Left ventricle myocardium superior (tissue), 1 donor: ENCODE results near the gene TNNC1. TPM values are rescaled to one million over a fixed set of nuclear protein-coding genes. Genes with fewer than 3 reads are reported as not detected.

Source experiments
- ATAC-seq: fragments of 200-7000 bp; cut with Tn5 transposase; one replicate; pipeline ENCODE4 v1.9.1; 2020; ENCODE audit warnings: mild to moderate bottlenecking, moderate library complexity
- DNase-seq: peaks from one replicate; pipeline ENCODE4 v3.0.0-alpha.2; 2020
- intact Hi-C: fragments of 100-400 bp; cut with micrococcal nuclease; formaldehyde crosslinking; loops from one replicate; pipeline ENCODE4 v1.11.0; 2022
- total RNA-seq: library from RNA; stranded (reverse); fragmentation: NEBNext Ultra II Directional; extraction: Animal tissue kit (Norgen Biotek cat#: 25700); gene quantifications from one replicate; pipeline ENCODE4 v1.2.1, GENCODE V29; 2021
- donor health status: DM: no; HTN: yes; CAD: no; lungs with severe emphysema.

The TNNC1 gene
- total RNA-seq, 1 donor from 2014 or later, result 8,945 TPM

DNA sequence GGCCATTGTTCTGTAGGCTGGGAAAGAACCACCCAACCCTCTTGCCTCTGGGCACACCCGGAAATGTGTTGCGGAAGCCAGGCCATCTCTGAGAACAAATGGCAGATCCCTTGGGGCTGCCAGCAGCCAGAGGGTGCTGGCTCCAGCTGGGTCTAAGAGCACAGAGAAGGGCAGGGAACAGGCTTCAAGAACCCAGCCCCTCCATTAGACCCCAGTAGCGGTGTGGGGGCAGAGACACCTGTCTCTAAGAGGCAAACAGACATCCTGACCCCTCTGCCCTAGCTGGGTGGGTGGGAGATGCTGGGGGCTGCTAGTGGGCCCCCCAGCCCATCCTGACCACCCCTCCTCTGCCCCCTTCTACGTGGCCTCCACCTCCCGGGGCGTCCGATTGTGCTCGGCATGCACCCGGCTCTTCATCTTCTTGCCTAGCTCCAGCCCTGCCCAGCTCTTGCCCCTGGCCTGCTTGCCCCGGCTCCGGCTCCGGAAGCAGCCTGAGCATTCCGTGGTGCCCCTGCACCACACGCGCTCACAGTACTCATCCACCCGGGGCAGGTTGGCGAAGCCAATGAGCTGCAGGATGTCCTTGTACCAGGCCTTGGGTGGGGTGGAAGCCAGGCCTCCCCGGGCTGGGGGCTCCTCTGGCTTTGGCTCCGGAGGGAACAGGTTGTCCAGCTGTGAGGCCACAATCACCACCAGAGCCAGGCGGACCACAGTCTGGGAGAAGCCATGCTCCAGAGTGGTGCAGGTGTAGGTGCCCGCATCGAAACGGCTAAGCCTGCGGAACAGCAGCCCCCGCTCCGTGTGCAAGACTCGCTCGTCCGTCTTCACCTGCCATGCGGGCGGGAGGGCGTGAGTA is 18.4 kb downstream of the TNNC1 start:
- DNase-seq (no peak), ATAC-seq (no peak)
- intact Hi-C loops, result no loop called here

DNA sequence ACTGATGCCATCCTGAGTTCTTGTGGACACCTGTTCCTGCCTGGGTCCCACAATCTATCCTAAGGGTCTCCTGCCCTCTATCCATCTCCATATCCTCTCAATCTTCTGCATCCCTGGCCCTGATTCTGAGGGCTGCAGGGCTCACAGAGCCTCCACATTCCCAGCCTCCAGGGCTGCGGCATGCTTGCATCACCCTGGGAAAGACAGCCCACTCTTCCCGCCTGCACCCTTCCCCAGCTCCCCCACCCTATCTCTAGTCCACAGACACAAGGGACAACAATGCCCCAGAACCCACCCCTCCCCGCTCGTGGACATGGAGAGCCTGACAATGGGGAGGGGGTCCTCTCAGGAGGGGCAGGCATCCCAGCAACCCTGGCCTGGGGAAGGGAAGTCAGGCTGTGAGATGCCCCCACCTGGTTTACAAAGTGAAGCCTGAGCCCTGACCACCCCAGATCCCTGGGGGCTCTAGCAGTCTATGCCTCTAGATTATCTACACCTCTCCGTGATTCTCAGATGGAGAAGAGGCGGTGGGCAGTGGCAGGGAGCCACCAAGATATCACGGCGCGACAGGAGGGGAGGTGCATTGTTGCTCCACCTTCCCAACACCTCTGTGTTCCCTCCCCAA is 19.2 kb downstream of the TNNC1 start:
- intact Hi-C loops, result no loop called here
- ATAC-seq, result no peak
- no peak for DNase-seq

DNA sequence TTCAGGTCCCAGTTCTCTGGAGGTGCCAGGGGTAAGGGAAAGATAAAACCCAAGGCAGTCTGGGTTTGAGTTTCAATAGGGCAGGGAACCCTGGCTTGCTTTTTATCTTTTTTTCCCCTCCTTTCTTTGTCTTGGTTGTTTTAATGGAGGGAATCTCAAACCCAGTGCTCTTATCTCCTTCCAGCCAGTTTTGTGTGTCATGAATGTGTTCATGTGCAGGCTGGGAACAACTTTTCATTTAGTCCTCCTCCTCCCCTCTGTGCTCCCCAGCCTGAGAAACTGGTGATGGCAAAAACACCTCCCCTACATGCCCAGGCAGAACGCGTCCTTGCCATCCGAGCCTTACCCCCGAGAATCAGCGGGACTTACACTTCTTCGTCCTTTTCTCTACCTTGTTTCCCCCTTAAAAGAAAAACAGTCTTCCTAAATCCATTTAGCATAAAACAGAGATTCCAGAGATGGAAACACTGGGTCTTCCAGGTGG is 19.8 kb downstream of the TNNC1 start:
- intact Hi-C loops, result no loop called here
- ATAC-seq (no peak), DNase-seq (no peak)

DNA sequence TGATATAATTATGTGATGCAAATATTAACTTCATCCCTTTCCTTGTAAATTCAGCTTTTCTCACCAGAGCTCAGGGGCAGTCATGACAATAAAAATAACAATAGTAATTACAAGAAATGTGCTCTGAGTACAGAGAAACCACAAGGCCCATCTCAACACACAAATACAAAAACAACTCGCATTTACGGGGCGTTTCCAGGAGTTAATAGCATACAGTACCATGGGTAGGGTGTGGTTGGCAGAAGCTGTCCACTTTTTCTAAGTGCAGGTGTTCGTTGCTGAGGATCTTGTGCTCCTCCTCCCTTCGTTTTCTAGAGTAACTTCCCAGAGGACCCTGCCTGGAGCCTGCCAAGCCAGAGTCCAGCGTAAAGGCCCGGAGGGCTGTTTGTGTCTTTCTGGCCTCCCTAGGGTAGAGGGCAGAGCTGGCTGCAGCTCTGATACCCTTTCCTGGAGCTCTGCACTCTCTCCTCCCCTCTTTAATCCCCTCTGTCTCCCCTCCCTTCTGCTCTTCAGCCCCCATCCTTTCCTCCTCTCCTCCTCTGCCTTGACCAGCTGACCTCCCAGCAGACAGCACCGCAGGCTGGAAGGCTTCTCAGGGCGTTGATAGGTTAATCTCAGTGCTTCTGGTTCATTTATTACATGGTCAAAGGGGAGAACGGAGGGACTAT is 20.4 kb downstream of the TNNC1 start:
- intact Hi-C loops, result no loop called here
- peak; percentile 23 for ATAC-seq
- no peak for DNase-seq

DNA sequence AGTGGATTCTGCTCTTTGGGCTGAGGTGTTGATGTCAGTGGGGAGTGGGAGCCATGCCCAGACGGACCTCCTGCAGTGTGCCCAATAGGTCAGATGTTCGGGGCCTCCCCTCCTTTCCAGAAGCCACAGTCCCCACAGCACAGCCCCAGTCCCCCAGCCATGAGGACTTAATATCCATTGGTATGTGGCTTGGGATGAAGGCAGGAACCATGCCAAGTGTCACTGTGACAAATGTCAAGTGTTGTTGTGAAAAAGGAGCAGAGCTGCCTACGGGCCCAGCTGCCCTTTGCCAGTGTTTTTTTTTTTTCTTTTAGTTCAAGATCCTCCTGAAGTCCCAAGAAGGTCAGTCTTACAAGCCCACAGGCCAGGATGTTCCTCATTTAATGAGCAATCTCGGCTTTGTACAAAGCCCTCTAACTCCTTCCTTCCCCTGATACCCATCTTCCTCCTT is 21.1 kb downstream of the TNNC1 start:
- ATAC-seq, result peak; percentile 31
- intact Hi-C loops, result no loop called here
- no peak for DNase-seq

DNA sequence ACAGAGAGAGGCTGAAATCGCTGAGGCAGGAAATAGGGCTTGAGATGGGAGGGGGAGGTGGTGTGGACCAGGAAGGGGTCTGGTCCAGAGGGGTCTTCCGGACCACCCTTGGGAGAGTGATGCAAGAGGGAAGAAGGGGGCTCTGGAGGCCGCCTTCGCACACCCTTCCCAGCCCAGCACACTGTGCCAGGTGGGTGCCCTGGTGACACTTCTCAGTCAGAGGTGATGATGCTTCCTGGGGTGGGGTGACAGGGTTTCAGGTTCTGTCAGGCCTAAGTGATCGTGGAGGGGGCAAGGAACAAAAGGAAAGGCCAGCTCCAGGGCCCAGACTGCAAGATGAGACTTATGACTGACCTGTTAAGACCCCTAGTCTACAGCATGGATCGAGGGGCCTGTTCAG is 21.6 kb downstream of the TNNC1 start:
- intact Hi-C loops, result no loop called here
- no peak for DNase-seq
- ATAC-seq, result no peak

DNA sequence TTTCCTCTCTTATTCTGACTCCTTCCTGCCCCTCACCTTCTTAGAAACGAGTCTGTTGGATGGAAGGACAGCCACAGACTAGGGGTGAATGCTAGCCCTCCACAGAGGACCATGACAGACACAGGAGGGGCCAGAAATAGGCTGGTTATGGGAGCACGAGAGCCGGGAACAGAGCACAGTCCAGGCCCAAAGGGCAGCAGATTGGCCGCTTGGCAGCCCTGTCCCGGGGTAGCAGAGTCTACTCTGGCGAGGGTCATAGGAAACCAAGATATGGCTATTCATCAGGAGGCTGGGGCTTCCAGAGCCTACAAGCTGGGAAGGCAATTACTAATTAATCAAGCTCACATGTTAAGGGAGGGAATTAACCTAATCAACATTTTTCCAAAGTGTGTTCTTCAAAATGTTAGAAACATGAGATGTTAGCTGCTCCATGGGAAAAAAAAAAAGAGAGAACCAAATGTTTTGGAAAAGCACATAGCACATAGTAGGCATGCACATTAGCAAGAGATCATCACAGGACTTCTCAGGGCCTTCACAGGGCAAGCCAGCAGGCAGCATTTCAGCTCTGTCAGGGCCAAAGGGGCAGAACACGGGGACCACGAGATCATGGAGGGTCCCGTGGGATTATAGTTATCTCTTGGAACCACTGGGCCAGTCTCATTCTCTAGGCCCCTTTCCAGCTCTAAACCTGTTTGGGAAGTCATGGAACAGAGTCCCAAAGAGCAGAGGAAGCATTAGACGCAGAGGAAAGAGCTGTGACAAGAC is 22.2 kb downstream of the TNNC1 start:
- intact Hi-C loops, result no loop called here
- DNase-seq (no peak), ATAC-seq (peak; percentile 25)

DNA sequence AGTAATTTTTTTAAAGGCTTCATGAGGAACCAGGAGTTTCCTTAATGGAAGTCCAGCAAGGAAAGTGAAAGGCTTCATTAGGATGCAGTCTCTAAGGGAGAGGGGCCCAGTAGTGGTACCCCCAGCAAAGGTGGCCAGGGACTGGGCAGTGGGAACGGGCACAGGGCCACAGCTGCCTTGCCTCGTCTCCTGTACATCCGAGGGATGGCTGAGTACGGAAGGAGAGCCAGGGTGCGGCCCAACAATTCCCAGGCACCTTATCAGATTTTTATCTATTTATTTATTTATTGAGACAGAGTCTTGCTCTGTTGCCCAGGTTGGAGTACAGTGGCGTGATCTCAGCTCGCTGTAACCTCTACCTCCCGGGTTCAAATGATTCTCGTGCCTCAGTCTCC is 23.4 kb downstream of the TNNC1 start:
- no peak for ATAC-seq
- no peak for DNase-seq
- intact Hi-C loops, result no loop called here

DNA sequence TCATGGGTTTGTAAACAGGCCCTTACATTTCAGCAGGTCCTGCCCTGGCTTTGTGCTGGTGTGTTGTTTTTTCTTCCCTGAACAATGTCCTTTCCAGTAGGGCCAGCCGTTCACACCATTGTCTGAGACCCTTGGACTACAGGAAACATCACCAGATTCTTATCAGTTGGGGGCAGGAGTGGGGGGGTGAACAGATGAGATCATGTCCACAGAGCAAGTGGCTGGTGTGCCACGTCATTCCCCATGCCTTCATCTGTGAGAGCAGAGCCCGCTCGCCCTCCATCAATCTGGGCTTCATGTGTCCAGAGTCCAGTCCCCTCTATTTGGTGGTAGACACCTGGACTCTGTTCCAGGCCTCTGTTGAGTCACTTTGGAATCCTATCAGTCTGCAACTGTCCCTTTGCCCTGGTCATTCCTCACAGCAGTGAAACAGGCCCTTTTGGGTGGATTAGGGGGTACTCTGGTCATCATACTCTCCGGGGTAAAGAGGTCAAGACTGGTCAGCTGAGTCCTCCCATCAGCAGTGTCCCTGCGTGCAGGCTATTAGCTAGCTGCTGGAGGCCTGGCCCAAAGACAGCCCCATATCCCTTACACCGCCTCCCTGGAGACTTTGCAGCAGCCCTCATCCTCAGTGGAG is 23.9 kb downstream of the TNNC1 start:
- ATAC-seq (peak; percentile 6), DNase-seq (no peak)
- intact Hi-C loops, result no loop called here

DNA sequence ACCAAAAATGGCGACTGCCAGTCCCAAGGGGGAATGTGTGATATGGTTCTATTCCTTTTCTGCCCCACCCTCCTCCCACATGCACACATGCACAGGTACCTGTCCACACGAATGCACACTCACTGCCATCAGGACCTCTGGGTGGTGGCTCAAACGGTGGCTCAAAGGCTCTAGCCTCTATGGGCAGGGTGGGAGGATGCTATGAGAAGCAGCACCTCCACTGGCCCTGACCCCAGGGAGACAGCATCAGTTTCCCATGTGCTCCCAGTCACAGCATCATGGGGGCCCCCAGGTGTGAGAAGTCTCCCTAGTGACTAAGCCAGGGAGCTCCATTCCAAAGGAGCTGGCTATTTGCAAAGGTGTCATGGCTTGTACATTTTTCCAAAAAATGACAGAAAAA is 24.8 kb downstream of the TNNC1 start:
- intact Hi-C loops, result no loop called here
- ATAC-seq, result no peak
- DNase-seq, result no peak

DNA sequence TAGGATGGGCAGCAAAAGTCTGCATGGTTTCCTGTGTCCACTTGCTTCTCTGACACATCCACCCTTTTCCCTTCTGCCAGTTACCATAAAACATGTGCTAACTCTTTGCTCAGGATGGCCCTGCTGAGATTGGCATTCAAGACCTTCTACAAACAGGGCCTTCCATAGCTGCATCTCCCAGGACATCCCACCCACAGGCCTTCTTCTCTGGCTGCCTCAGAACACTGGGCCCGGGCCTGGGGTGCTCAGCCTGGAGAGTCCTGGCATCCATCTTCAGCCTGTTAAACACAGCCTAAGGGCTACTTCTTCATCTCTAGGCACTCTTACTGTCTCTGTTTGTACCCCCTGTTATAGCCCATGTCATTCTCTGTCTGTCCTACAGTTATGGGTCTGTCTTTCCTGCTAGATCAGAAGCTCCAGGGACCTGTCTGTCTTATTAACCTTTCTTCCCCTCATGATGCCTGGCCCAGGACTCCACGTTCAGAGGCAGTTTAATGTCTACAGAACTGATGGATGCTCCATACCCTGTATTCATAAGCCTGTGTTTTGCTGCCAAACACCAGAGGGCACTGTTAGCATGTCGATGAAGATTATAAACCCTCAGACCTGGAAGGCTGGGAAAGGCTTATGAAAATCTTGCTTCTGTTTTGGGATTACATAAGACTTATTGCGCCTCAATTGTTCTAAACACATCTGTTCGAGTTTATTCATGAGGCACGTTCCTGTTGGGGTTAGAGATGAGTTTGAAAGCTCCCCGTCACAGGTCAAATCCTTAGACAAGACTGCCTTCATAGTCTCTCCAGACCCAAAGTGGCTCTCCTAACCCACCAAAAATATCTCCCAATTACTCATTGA is 25.5 kb downstream of the TNNC1 start:
- DNase-seq (no peak), ATAC-seq (peak; percentile 81)
- intact Hi-C loops, result no loop called here

DNA sequence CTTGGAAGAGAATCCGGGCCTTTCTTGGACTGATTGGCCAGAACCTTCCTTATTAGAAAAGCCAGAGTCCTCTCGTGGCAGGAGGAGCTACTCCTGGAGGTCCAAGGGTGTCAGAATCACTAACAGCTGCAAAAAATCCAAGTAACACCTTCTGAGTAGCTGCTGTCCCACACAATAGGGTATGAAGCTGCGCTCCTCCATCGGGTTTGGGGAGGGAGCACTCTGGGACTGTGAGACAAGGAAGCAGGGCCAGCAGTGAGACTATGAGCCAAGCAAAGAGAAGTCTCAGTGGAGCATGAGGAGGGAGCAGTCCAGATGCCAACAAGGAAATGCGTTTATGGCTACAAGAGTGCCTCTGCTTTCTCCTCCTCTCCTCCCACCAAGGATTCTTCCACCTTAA is 30.7 kb downstream of the TNNC1 start:
- DNase-seq, result no peak
- peak; percentile 77 for ATAC-seq
- intact Hi-C loops, result no loop called here

DNA sequence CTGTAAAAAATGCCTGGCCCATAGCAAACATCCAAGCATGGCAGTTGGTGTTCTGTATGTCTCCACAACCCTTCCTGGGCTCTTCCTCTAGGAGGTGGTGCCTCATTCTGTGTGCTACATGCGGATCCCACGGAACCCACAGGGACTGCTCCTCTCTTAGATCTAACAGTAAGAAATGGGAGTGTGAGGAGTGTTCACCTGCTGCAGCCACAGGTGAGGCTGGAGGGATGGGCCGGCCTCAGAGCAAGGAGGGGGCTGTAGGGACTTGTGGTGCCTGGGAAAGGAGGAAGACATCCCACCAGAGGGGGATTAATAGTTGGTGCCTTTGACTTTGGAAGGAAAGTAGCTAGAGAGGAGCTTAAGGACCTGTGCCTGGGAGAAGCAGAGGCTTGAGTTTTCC is 31.2 kb downstream of the TNNC1 start:
- intact Hi-C loops, result no loop called here
- ATAC-seq (no peak), DNase-seq (no peak)

DNA sequence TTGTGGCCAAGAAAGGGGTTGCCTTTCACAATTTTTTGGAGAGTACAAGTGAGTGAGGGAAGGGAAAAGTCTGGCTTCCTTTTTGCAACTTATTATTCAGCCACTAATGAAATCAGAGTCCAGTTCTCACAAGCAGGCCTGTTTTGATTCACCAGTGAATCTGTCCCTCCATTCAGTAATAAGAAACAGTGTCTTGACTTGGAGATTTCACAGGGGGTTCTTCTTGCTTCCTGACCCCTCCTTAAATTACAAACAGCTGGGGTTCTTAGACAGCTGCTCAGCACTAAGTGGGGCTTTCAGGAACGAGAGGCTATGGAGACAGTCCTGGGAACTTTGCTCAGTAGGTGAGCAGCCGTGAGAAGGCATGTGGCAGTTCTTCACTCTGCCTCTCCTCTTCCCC is 33.5 kb downstream of the TNNC1 start:
- ATAC-seq (no peak), DNase-seq (no peak)
- intact Hi-C loops, result no loop called here

DNA sequence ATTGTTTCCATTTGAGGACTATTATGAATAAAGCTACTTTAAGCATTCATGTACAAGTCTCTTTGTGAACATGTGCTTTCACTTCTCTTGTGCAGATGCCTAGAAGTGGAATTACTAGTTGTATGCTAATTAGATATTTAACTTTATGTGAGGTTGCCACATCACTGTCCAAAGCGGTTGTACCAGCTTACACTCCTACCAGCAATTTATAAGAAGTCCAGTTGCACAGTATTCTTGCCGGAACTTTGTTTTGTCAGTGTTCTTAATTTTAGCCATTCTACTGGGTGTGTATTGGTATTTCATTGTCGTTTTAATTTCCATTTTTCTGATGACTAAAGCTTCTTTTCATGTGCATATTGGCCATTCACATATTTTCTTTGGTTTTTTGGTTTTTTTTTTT is 38.0 kb downstream of the TNNC1 start:
- DNase-seq, result no peak
- intact Hi-C loops, result no loop called here
- no peak for ATAC-seq

DNA sequence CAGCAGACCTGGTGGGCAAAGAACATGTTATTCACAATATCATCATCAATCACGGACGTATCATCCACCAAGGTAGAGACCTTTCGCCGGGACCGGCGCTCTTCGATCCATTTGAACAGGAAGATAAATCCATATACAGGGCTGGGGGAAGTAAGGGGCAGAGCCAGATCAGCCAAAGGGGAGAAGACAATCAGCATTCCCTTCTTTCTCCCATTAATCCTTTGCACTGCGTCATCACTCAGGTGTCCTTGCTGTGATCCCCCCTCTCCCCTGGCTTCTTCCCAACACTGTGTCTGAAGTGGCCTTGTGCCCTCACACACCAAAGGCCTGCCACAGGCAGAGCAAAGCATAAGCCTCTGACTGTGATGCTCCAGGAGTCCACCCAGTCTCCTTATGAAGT is 45.4 kb downstream of the TNNC1 start:
- ATAC-seq (no peak), DNase-seq (no peak)
- intact Hi-C loops, result no loop called here

DNA sequence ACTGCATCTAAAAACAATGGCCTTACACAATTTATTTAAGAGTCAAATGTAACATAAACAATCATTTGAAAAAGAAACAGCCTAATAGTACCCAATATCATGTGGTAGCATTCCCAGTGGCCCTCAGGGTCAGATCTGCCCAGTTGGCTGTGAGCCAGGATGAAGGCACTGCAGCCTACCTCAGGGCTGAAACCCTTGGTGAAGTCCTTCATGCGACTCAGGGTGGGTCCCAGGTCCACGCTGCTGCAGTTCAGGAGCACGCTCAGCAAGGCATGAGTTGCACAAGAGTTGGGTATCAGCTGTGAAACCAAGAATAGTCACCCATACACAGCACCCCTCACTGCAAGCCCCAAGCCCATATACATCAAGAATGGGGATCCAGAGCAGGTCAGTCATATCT is 46.1 kb downstream of the TNNC1 start:
- DNase-seq, result peak; percentile 23
- ATAC-seq, result no peak
- intact Hi-C loops, result no loop called here

DNA sequence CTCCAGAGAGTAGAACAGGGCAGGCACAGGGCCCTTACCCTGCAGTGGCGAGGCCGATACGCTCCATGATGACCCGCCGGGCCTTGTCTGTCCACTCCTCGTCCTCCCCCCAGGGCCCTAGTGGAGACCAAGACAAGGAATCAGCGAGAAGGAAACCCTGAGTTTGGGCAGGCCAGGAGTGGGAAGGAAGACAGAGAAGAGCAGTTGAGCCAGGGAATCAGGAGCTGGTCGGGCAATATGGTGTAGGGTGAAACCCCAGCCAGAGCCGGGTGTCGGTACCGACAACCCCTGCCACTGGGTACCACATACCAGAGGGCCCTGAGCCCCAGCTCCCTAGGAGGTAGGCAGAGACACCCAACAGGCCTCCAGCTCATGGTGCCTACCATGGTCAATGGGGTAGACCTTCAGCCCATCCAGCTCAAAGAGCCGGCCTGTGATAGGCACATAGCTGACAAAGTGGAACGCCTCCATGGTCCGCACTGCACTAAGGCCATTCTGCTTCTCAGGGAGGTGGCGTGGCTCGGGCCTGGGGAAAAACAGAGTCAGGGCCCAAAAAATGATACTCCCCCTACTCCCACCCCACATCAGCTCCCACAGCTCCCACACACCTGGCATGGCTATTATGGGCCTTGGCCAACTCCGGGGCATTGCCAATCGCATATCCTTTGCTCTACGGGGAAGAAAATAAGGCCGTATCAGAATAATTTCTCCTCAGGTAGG is 46.9 kb downstream of the TNNC1 start:
- ATAC-seq (no peak), DNase-seq (peak; percentile 23)
- intact Hi-C loops, result no loop called here
